GM12878 (cell line): ENCODE measurements around the gene EPHA4. TPM values are rescaled to one million over a fixed set of nuclear protein-coding genes. Genes with fewer than 3 reads are reported as not detected.

ENCODE experiments used
- CEBPZ ChIP-seq: fragments of 150-350 bp; IDR thresholded peaks from 2 replicates; pipeline ENCODE4 v1.6.1; 2016; ENCODE audit warnings: low read depth, low read length
- ELK1 ChIP-seq: IDR thresholded peaks from 2 replicates; pipeline ENCODE4 v1.6.1; 2012; ENCODE audit warnings: low read depth, low read length, improper control_type of control experiment
- IRF3 ChIP-seq: fragments of 450-650 bp; IDR thresholded peaks from 2 replicates; pipeline ENCODE4 v1.6.1; 2014; ENCODE audit warnings: mild to moderate bottlenecking
- SUPT20H ChIP-seq: IDR thresholded peaks from 2 replicates; pipeline ENCODE4 v1.6.1; 2011; ENCODE audit warnings: low read depth, mild to moderate bottlenecking, low read length, moderate library complexity, borderline replicate concordance; ENCODE audit not compliant: control insufficient read depth
- TBL1XR1 ChIP-seq: IDR thresholded peaks from 2 replicates; pipeline ENCODE4 v1.6.1; 2012; ENCODE audit warnings: low read depth, low read length, improper control_type of control experiment
- ZBTB4 ChIP-seq: fragments of 450-650 bp; formaldehyde crosslinking; IDR thresholded peaks from 2 replicates; pipeline ENCODE4 v1.4.0; 2022; ENCODE audit warnings: mild to moderate bottlenecking, moderate library complexity
- ZNF592 ChIP-seq: fragments of 450-650 bp; IDR thresholded peaks from 2 replicates; pipeline ENCODE4 v1.6.1; 2017; ENCODE audit warnings: mild to moderate bottlenecking, moderate library complexity
- polyA plus RNA-seq, 11 experiments: library from polyadenylated mRNA; depleted of rRNA in 4 of 11; unstranded in 6 of 11; stranded (reverse) in 5 of 11; fragments of >200 nt; fragmentation: Nextera tagmentation in 4 of 11; fragmentation: Illumina TruSeq in 1 of 11; extraction: Ambion mirVana in 4 of 11; extraction: Trizol in 1 of 11; gene quantifications; 1 replicate in 1 of 11; 2 replicates in 10 of 11; pipeline versions ENCODE4 v1.2.1 to v1.2.3, GENCODE V29; 2011 to 2016; ENCODE audit warnings: inconsistent platforms in 2 of 11, missing spikeins in 2 of 11, low read depth in 1 of 11
- total RNA-seq, 4 experiments: library from RNA; depleted of rRNA in 3 of 4; stranded (reverse); fragments of >200 nt in 3 of 4; fragmentation: Illumina TruSeq in 1 of 4; extraction: Trizol in 1 of 4; gene quantifications; 2 replicates each; pipeline versions ENCODE4 v1.2.1 to v1.2.3, GENCODE V29; 2013 to 2021

EPHA4 gene
- total and polyA plus RNA-seq, 10 of the 15 experiments (the other 5 are each of a cell fraction or from before 2014, with no cell fraction given) = 0.06 to 1.5 (median 0.33) TPM; not detected in 1

GRCh38 chr2:221458578-221458977, 113.5 kb downstream of the EPHA4 start (continued):
- TF ChIP-seq ELK1 (no peak), TBL1XR1 (no peak), CEBPZ (no peak), ZBTB4 (CRISPR knock-in tag) (no peak), SUPT20H (no peak), IRF3 (no peak), ZNF592 (no peak)
